HepG2 (cell line): ENCODE data around the gene CRISPLD2. TPM values are rescaled to one million over a fixed set of nuclear protein-coding genes. Genes with fewer than 3 reads are reported as not detected.

Experiments used
- ATAC-seq: fragments of 200-7000 bp; cut with Tn5 transposase; 3 replicates; pipeline ENCODE4 v1.9.1; 2020; ENCODE audit warnings: mild to moderate bottlenecking, moderate library complexity
- BruUV-seq: library from RNA; stranded (reverse); fragments of 400-500 nt; replicated peaks from 2 replicates; lab custom pipeline; 2021; lab: Mats Ljungman, UMichigan
- CTCF ChIA-PET: fragments of 300-600 bp; formaldehyde crosslinking; extraction: SDS; loops from one replicate; lab custom pipeline; 2021; ENCODE audit warnings: low total read pairs, inconsistent platforms, low intra/inter-chr PET ratio; lab: Yijun Ruan, JAX
- POLR2A ChIA-PET: fragments of 350-600 bp; sonication (Branson Sonifier 250); formaldehyde crosslinking; loops from one replicate; lab custom pipeline; 2020; ENCODE audit warnings: antibody characterized with exemption, inconsistent platforms; lab: Yijun Ruan, JAX
- DNase-seq: peaks from one replicate; pipeline ENCODE4 v3.0.0-alpha.2; 2015; ENCODE audit warnings: low spot score
- FAIRE-seq: peaks from 3 replicates; lab custom pipeline; 2011; peaks lifted over from hg19 to GRCh38; lab: Jason Lieb, UNC
- H2AFZ ChIP-seq: one replicate; pipeline ENCODE4 v1.6.1; 2011; ENCODE audit warnings: low read length, inconsistent platforms
- H3K27ac ChIP-seq: fragments of 300-600 bp; 3 replicates; pipeline ENCODE4 v1.8.0; 2011; ENCODE audit warnings: mixed run types, mild to moderate bottlenecking, mixed read lengths, low read length, inconsistent platforms; ENCODE audit not compliant: insufficient read depth; ENCODE audit errors: extremely low read length
- H3K27me3 ChIP-seq, 2 experiments: fragments of 200-600 bp in 1 of 2; 2 replicates in 1 of 2; 3 replicates in 1 of 2; pipeline versions ENCODE4 v1.6.0 to v1.8.0; 2011; ENCODE audit warnings: low read length in 2 of 2, mild to moderate bottlenecking in 2 of 2, moderate library complexity in 2 of 2, inconsistent platforms in 1 of 2; ENCODE audit not compliant: insufficient read depth in 2 of 2, control insufficient read depth in 1 of 2
- H3K36me3 ChIP-seq, 2 experiments: fragments of 200-600 bp in 1 of 2; replicated peaks in 1 of 2; 2 replicates in 1 of 2; 3 replicates in 1 of 2; pipeline versions ENCODE4 v1.5.1 to v1.8.0; 2011; ENCODE audit warnings: low read length in 2 of 2, inconsistent platforms in 1 of 2; ENCODE audit not compliant: insufficient read depth in 2 of 2, control insufficient read depth in 1 of 2
- H3K4me1 ChIP-seq: 2 replicates; pipeline ENCODE4 v1.5.1; 2012; ENCODE audit warnings: low read length, inconsistent platforms; ENCODE audit not compliant: insufficient read depth
- H3K4me2 ChIP-seq: 2 replicates; pipeline ENCODE4 v1.6.0; 2011; ENCODE audit warnings: low read depth, low read length, inconsistent platforms
- H3K4me3 ChIP-seq, 3 experiments: fragments of 200-600 bp in 1 of 3; sonication (generic), shearing (Covaris generic) in 1 of 3; replicated peaks in 1 of 3; 2 replicates each; pipeline ENCODE4 v1.5.1; 2011 to 2016; ENCODE audit warnings: low read length in 3 of 3, inconsistent platforms in 2 of 3, low read depth in 2 of 3, mild to moderate bottlenecking in 2 of 3, control low read depth in 1 of 3, mixed read lengths in 1 of 3; ENCODE audit not compliant: insufficient read depth in 1 of 3
- H3K79me2 ChIP-seq: one replicate; pipeline ENCODE4 v1.6.1; 2011; ENCODE audit warnings: low read length, inconsistent platforms; ENCODE audit not compliant: insufficient read depth
- H3K9ac ChIP-seq: 2 replicates; pipeline ENCODE4 v1.6.0; 2011; ENCODE audit warnings: mild to moderate bottlenecking, low read depth, low read length, inconsistent platforms; ENCODE audit not compliant: insufficient read depth
- H3K9me3 ChIP-seq: 2 replicates; pipeline ENCODE4 v1.5.1; 2012; ENCODE audit warnings: mild to moderate bottlenecking, low read length
- H4K20me1 ChIP-seq: 2 replicates; pipeline ENCODE4 v1.6.0; 2011; ENCODE audit warnings: inconsistent platforms, mild to moderate bottlenecking, low read length, moderate library complexity; ENCODE audit not compliant: insufficient read depth
- FOXK2 ChIP-seq: fragments of 450-650 bp; IDR thresholded peaks from 2 replicates; pipeline ENCODE4 v1.6.1; 2016
- KMT2A ChIP-seq: sonication (generic); formaldehyde crosslinking; IDR thresholded peaks from 2 replicates; pipeline ENCODE4 v1.4.0; 2020; ENCODE audit warnings: missing genetic modification reagents
- MAFG ChIP-seq: sonication (generic); formaldehyde crosslinking; IDR thresholded peaks from 2 replicates; pipeline ENCODE4 v1.5.1; 2020; ENCODE audit warnings: mild to moderate bottlenecking, missing genetic modification reagents
- SRF ChIP-seq: IDR thresholded peaks from 2 replicates; pipeline ENCODE4 v1.6.1; 2011; ENCODE audit warnings: mild to moderate bottlenecking, low read depth, low read length, moderate library complexity
- SRSF4 ChIP-seq: fragments of 200-400 bp; formaldehyde crosslinking; IDR thresholded peaks from one replicate; pipeline ENCODE4 v1.6.1; 2018; ENCODE audit warnings: mild to moderate bottlenecking, low read depth, low read length, moderate library complexity; ENCODE audit not compliant: poor library complexity, severe bottlenecking
- ZFY ChIP-seq: sonication (generic); formaldehyde crosslinking; IDR thresholded peaks from 2 replicates; pipeline ENCODE4 v1.4.0; 2020; ENCODE audit warnings: missing genetic modification reagents
- ZNF282 ChIP-seq: fragments of 450-650 bp; IDR thresholded peaks from 2 replicates; pipeline ENCODE4 v1.6.1; 2018; ENCODE audit not compliant: partially characterized antibody
- ZNF501 ChIP-seq: sonication (generic); formaldehyde crosslinking; IDR thresholded peaks from 2 replicates; pipeline ENCODE4 v1.5.1; 2020; ENCODE audit warnings: mild to moderate bottlenecking, moderate library complexity, missing genetic modification reagents
- ZNF572 ChIP-seq: sonication (generic); formaldehyde crosslinking; IDR thresholded peaks from 2 replicates; pipeline ENCODE4 v1.5.1; 2020; ENCODE audit warnings: mild to moderate bottlenecking, missing genetic modification reagents
- ZNF605 ChIP-seq: sonication (generic); formaldehyde crosslinking; IDR thresholded peaks from 2 replicates; pipeline ENCODE4 v1.8.0; 2022; ENCODE audit warnings: mild to moderate bottlenecking, missing genetic modification reagents
- ZNF652 ChIP-seq: IDR thresholded peaks from 2 replicates; pipeline ENCODE4 v1.6.1; 2016; ENCODE audit warnings: low read depth, borderline replicate concordance
- WGBS: methylation state at CpG from one replicate; pipeline ENCODE4 v1.1.6; 2017; ENCODE audit warnings: low lambda C conversion rate; 5-methylcytosine and 5-hydroxymethylcytosine counted together
- in situ Hi-C: cut with HindIII; loops from 2 replicates; pipeline ENCODE4 v1.10.0; 2017; ENCODE audit warnings: low pct_unique_long_range_greater_than_20kb; ENCODE audit not compliant: extremely low pct_ligation_motif_present
- intact Hi-C: fragments of 100-400 bp; cut with micrococcal nuclease; formaldehyde crosslinking; loops from one replicate; pipeline ENCODE4 v1.10.0; 2022; ENCODE audit not compliant: unreplicated experiment
- polyA plus RNA-seq, 8 experiments: library from polyadenylated mRNA; depleted of rRNA in 3 of 8; stranded (reverse) in 7 of 8; unstranded in 1 of 8; fragments of >200 nt; fragmentation: Illumina TruSeq in 4 of 8; extraction: Trizol in 4 of 8; gene quantifications; 2 replicates each; pipeline versions ENCODE4 v1.2.1 to v1.2.3, GENCODE V29; 2011 to 2016; ENCODE audit warnings: low read depth in 4 of 8, missing spikeins in 1 of 8, mixed read lengths in 1 of 8; ENCODE audit not compliant: insufficient read depth in 1 of 8
- total RNA-seq, 5 experiments: library from RNA; depleted of rRNA; stranded (reverse); fragments of >200 nt; fragmentation: Illumina TruSeq; extraction: Trizol; gene quantifications; 2 replicates each; pipeline ENCODE4 v1.2.3, GENCODE V29; 2016; ENCODE audit warnings: low read depth in 1 of 5
- TF ChIP-seq, protein P1 (sequence below): sonication (generic); formaldehyde crosslinking; IDR thresholded peaks from 2 replicates; pipeline ENCODE4 v1.4.0; 2020; ENCODE audit warnings: missing genetic modification reagents
- TF ChIP-seq, protein P2 (sequence below): sonication (generic); formaldehyde crosslinking; IDR thresholded peaks from 2 replicates; pipeline ENCODE4 v1.8.0; 2022; ENCODE audit warnings: missing genetic modification reagents, mild to moderate bottlenecking, moderate library complexity, borderline replicate concordance

CRISPLD2 gene
- total and polyA plus RNA-seq, 2 of the 13 experiments (the other 11 are each of a cell fraction or from before 2014, with no cell fraction given) = 0.04 to 0.31 TPM

DNA sequence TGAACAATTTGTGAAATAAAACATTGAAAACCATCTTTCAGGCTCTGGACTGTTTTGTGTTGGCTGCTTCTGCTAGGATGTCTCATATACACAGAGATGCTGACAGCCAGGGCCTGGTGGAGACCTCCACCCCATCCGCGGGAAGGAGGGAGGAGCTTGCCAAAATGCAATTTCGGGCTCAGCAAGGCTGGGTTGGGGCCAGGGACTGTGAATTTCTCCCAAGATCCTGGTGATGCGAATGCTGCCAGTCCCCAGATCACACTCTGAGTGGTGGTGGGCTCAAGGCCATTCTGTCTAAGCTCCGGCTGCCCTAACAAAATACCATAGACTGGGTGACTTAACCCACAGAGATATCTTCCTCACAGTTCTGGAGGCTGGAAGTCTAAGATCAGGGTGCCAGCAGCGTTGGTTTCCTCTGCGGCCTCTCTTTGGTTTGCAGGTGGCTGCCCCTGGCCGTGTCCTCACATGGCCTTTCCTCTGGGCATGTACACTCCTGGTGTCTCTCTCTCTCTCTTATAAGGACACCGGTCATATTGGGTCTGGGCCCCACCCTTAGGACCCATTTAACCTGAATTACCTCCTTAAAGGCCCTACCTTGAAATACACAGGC, 89.8 kb downstream of the CRISPLD2 start:
- Histone ChIP-seq H3K9ac (no peak overlapping the region), H4K20me1 (no peaks in the 10 kb centered on the region), H3K27ac (no peak overlapping the region), H3K4me2 (no peak overlapping the region), H2AFZ (no peak overlapping the region), H3K79me2 (no peaks in the 10 kb centered on the region), H3K9me3 (no peaks in the 10 kb centered on the region), H3K4me1 (peaks cover 9% of the 10 kb centered on the region), H3K36me3 (no peaks in the 10 kb centered on the region), H3K27me3 (peaks cover 2 to 55% of the 10 kb centered on the region in 2 experiments; a peak in 4 of 5 replicates), H3K4me3 (no peak overlapping the region)
- ChIA-PET POLR2A (no interaction called here), CTCF (no interaction called here)
- DNase-seq = no peak
- WGBS = 58% methylated on average over 9 of the region's 9 CpGs
- intact Hi-C loops (loop anchor here (5.0 kb wide), 1 partner anchor 937 kb away; no protein-coding TSS in a partner anchor), in situ Hi-C loops (no loop called here)
- ATAC-seq = no peak
- no TSS peak for BruUV-seq
- no peak for FAIRE-seq
- TF ChIP-seq ZNF605 (CRISPR knock-in tag) = no peak
- no peak for TF ChIP-seq ZFY (CRISPR knock-in tag)
- TF ChIP-seq ZNF501 (CRISPR knock-in tag) = no peak
- TF ChIP-seq KMT2A (CRISPR knock-in tag) = no peak
- no peak for TF ChIP-seq SRF
- TF ChIP-seq MAFG (CRISPR knock-in tag) = no peak
- TF ChIP-seq SRSF4 = no peak
- no peak for TF ChIP-seq ZNF282
- no peak for TF ChIP-seq ZNF572 (CRISPR knock-in tag)
- TF ChIP-seq, protein P1, sequence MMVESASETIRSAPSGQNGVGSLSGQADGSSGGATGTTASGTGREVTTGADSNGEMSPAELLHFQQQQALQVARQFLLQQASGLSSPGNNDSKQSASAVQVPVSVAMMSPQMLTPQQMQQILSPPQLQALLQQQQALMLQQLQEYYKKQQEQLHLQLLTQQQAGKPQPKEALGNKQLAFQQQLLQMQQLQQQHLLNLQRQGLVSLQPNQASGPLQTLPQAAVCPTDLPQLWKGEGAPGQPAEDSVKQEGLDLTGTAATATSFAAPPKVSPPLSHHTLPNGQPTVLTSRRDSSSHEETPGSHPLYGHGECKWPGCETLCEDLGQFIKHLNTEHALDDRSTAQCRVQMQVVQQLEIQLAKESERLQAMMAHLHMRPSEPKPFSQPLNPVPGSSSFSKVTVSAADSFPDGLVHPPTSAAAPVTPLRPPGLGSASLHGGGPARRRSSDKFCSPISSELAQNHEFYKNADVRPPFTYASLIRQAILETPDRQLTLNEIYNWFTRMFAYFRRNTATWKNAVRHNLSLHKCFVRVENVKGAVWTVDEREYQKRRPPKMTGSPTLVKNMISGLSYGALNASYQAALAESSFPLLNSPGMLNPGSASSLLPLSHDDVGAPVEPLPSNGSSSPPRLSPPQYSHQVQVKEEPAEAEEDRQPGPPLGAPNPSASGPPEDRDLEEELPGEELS (CRISPR knock-in tag) = no peak
- TF ChIP-seq ZNF652 (CRISPR knock-in tag) = no peak
- TF ChIP-seq FOXK2 = no peak
- TF ChIP-seq, protein P2, sequence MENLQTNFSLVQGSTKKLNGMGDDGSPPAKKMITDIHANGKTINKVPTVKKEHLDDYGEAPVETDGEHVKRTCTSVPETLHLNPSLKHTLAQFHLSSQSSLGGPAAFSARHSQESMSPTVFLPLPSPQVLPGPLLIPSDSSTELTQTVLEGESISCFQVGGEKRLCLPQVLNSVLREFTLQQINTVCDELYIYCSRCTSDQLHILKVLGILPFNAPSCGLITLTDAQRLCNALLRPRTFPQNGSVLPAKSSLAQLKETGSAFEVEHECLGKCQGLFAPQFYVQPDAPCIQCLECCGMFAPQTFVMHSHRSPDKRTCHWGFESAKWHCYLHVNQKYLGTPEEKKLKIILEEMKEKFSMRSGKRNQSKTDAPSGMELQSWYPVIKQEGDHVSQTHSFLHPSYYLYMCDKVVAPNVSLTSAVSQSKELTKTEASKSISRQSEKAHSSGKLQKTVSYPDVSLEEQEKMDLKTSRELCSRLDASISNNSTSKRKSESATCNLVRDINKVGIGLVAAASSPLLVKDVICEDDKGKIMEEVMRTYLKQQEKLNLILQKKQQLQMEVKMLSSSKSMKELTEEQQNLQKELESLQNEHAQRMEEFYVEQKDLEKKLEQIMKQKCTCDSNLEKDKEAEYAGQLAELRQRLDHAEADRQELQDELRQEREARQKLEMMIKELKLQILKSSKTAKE (CRISPR knock-in tag) = no peak
